Measurements from ENCODE around the gene MTCH1. TPM values are rescaled to one million over a fixed set of nuclear protein-coding genes. Genes with fewer than 3 reads are reported as not detected.
"Not testable (repeated sequence)": the region's sequence is repeated elsewhere in the genome, so short reads cannot be mapped to it uniquely, and the experiment has no call there.

The MTCH1 gene
- total RNA-seq, 2 experiments from 2014 or later = 125 to 167 TPM

GRCh38 chr6:36940027-36940426, 46.0 kb downstream of the MTCH1 start:
- DNase-seq (no peak), ATAC-seq (no peak)
- CTCF ChIA-PET = interaction anchor here (1.0 to 1.5 kb wide), 3 partner anchors 8 to 55 kb away, joined by 3 to 4 read pairs (median 3); no protein-coding TSS in a partner anchor
- peaks cover 13% of the 10 kb centered on the region for H3K27me3 Mint-ChIP-seq
- H3K4me3 Mint-ChIP-seq = no peak overlapping the region
- H3K4me1 Mint-ChIP-seq = peaks cover 22% of the 10 kb centered on the region
- no peak overlapping the region for H3K27ac Mint-ChIP-seq
- no peaks in the 10 kb centered on the region for H3K9me3 Mint-ChIP-seq (ENCODE audit: low read depth)
- H3K36me3 Mint-ChIP-seq = no peaks in the 10 kb centered on the region

GRCh38 chr6:36939005-36939404, 47.0 kb downstream of the MTCH1 start:
- H3K27ac Mint-ChIP-seq; H3K27me3 Mint-ChIP-seq; H3K9me3 Mint-ChIP-seq (ENCODE audit: low read depth); DNase-seq; H3K36me3 Mint-ChIP-seq; H3K4me3 Mint-ChIP-seq; CTCF ChIA-PET; ATAC-seq: not testable (repeated sequence)
- H3K4me1 Mint-ChIP-seq = peaks cover 24% of the 10 kb centered on the region

- H3K4me1 Mint-ChIP-seq = peaks cover 27% of the 10 kb centered on the region
- no peaks in the 10 kb centered on the region for H3K36me3 Mint-ChIP-seq
- DNase-seq = no peak
- no peak for ATAC-seq
- CTCF ChIA-PET = no interaction called here
- peaks cover 9% of the 10 kb centered on the region for H3K27me3 Mint-ChIP-seq
- no peaks in the 10 kb centered on the region for H3K9me3 Mint-ChIP-seq (ENCODE audit: low read depth)
- H3K4me3 Mint-ChIP-seq = no peak overlapping the region
- no peak overlapping the region for H3K27ac Mint-ChIP-seq
Observed at GRCh38 chr6:36938536-36938935, 47.5 kb downstream of the MTCH1 start.

- Mint-ChIP-seq H3K4me3 (no peak overlapping the region), H3K27ac (no peak overlapping the region), H3K4me1 (peaks cover 23% of the 10 kb centered on the region), H3K27me3 (peaks cover 5% of the 10 kb centered on the region), H3K36me3 (no peaks in the 10 kb centered on the region), H3K9me3 (ENCODE audit: low read depth) (no peaks in the 10 kb centered on the region)
- DNase-seq (no peak), ATAC-seq (no peak)
- CTCF ChIA-PET = no interaction called here
Observed at GRCh38 chr6:36937896-36938295, 48.1 kb downstream of the MTCH1 start.

GRCh38 chr6:36936824-36937223, 49.2 kb downstream of the MTCH1 start:
- ATAC-seq = no peak
- H3K27me3 Mint-ChIP-seq = peaks cover 2% of the 10 kb centered on the region
- peaks cover 2% of the 10 kb centered on the region for H3K36me3 Mint-ChIP-seq
- no peaks in the 10 kb centered on the region for H3K9me3 Mint-ChIP-seq (ENCODE audit: low read depth)
- peaks cover 23% of the 10 kb centered on the region for H3K4me1 Mint-ChIP-seq
- H3K4me3 Mint-ChIP-seq = no peak overlapping the region
- H3K27ac Mint-ChIP-seq = no peak overlapping the region
- DNase-seq = no peak
- CTCF ChIA-PET = interaction anchor here (0.7 to 1.6 kb wide), 4 partner anchors 10 to 81 kb away, joined by 3 to 4 read pairs (median 3); no protein-coding TSS in a partner anchor

- Mint-ChIP-seq H3K27me3 (no peaks in the 10 kb centered on the region), H3K27ac (no peak overlapping the region), H3K36me3 (peaks cover 2% of the 10 kb centered on the region), H3K9me3 (ENCODE audit: low read depth) (no peaks in the 10 kb centered on the region), H3K4me1 (peaks cover 21% of the 10 kb centered on the region), H3K4me3 (no peak overlapping the region)
- ATAC-seq = no peak
- CTCF ChIA-PET = interaction anchor here (1.2 to 1.4 kb wide), 2 partner anchors 11 kb away, joined by 3 to 4 read pairs; no protein-coding TSS in a partner anchor
- no peak for DNase-seq
Observed at GRCh38 chr6:36934901-36935300, 51.1 kb downstream of the MTCH1 start.

GRCh38 chr6:36933519-36933918, 52.5 kb downstream of the MTCH1 start:
- ATAC-seq = no peak
- Mint-ChIP-seq H3K4me3 (no peak overlapping the region), H3K36me3 (peaks cover 2% of the 10 kb centered on the region)

GRCh38 chr6:36933102-36933501, 52.9 kb downstream of the MTCH1 start:
- peaks cover 2% of the 10 kb centered on the region for H3K36me3 Mint-ChIP-seq
- no peak overlapping the region for H3K27ac Mint-ChIP-seq
- ATAC-seq (no peak), DNase-seq (no peak)
- CTCF ChIA-PET = interaction anchor here (1.1 to 2.5 kb wide), 3 partner anchors 15 to 85 kb away, joined by 3 to 7 read pairs (median 6); no protein-coding TSS in a partner anchor
- no peaks in the 10 kb centered on the region for H3K9me3 Mint-ChIP-seq (ENCODE audit: low read depth)
- no peaks in the 10 kb centered on the region for H3K27me3 Mint-ChIP-seq
- no peak overlapping the region for H3K4me3 Mint-ChIP-seq
- H3K4me1 Mint-ChIP-seq = peaks cover 21% of the 10 kb centered on the region

More at GRCh38 chr6:36933519-36933918, 52.5 kb downstream of the MTCH1 start:
- Mint-ChIP-seq H3K27ac (no peak overlapping the region), H3K9me3 (ENCODE audit: low read depth) (no peaks in the 10 kb centered on the region), H3K27me3 (no peaks in the 10 kb centered on the region), H3K4me1 (peaks cover 21% of the 10 kb centered on the region)
- DNase-seq = no peak
- CTCF ChIA-PET = interaction anchor here (0.6 to 2.5 kb wide), 4 partner anchors 14 to 405 kb away, joined by 3 to 7 read pairs (median 4); no protein-coding TSS in a partner anchor

GRCh38 chr6:36930483-36930882, 55.5 kb downstream of the MTCH1 start:
- Mint-ChIP-seq H3K4me1 (peaks cover 32% of the 10 kb centered on the region), H3K27ac (no peak overlapping the region), H3K27me3 (no peaks in the 10 kb centered on the region), H3K36me3 (peaks cover 6% of the 10 kb centered on the region), H3K4me3 (no peak overlapping the region), H3K9me3 (ENCODE audit: low read depth) (no peaks in the 10 kb centered on the region)
- ATAC-seq (no peak), DNase-seq (no peak)
- CTCF ChIA-PET = no interaction called here

- ATAC-seq (no peak), DNase-seq (no peak)
- Mint-ChIP-seq H3K36me3 (peaks cover 8% of the 10 kb centered on the region), H3K27me3 (no peaks in the 10 kb centered on the region), H3K4me1 (peaks cover 34% of the 10 kb centered on the region), H3K9me3 (ENCODE audit: low read depth) (no peaks in the 10 kb centered on the region), H3K27ac (no peak overlapping the region), H3K4me3 (no peak overlapping the region)
- CTCF ChIA-PET = no interaction called here
Observed at GRCh38 chr6:36929607-36930006, 56.4 kb downstream of the MTCH1 start.

- H3K27me3 Mint-ChIP-seq = no peaks in the 10 kb centered on the region
- DNase-seq (no peak), ATAC-seq (no peak)
- peaks cover 39% of the 10 kb centered on the region for H3K4me1 Mint-ChIP-seq
- H3K27ac Mint-ChIP-seq = no peak overlapping the region
- no peak overlapping the region for H3K4me3 Mint-ChIP-seq
- peaks cover 9% of the 10 kb centered on the region for H3K36me3 Mint-ChIP-seq
- H3K9me3 Mint-ChIP-seq (ENCODE audit: low read depth) = no peaks in the 10 kb centered on the region
- CTCF ChIA-PET = no interaction called here
Observed at GRCh38 chr6:36929152-36929551, 56.8 kb downstream of the MTCH1 start.

GRCh38 chr6:36928547-36928918, 57.5 kb downstream of the MTCH1 start:
- no peak overlapping the region for H3K4me3 Mint-ChIP-seq
- no peaks in the 10 kb centered on the region for H3K9me3 Mint-ChIP-seq (ENCODE audit: low read depth)
- DNase-seq (no peak), ATAC-seq (no peak)
- CTCF ChIA-PET = no interaction called here
- H3K27ac Mint-ChIP-seq = no peak overlapping the region
- no peaks in the 10 kb centered on the region for H3K27me3 Mint-ChIP-seq
- peaks cover 12% of the 10 kb centered on the region for H3K36me3 Mint-ChIP-seq
- peaks cover 41% of the 10 kb centered on the region for H3K4me1 Mint-ChIP-seq

- no peak overlapping the region for H3K4me3 Mint-ChIP-seq
- H3K27me3 Mint-ChIP-seq = no peaks in the 10 kb centered on the region
- no peaks in the 10 kb centered on the region for H3K9me3 Mint-ChIP-seq (ENCODE audit: low read depth)
- CTCF ChIA-PET = interaction anchor here (1.2 to 2.0 kb wide), 5 partner anchors 9 to 254 kb away, joined by 3 to 7 read pairs (median 3); partner anchors contain the start of genes C6orf89 and PI16
- peaks cover 12% of the 10 kb centered on the region for H3K36me3 Mint-ChIP-seq
- H3K27ac Mint-ChIP-seq = no peak overlapping the region
- peaks cover 46% of the 10 kb centered on the region for H3K4me1 Mint-ChIP-seq
- no peak for DNase-seq
- ATAC-seq = no peak
Observed at GRCh38 chr6:36927691-36928546, 58.1 kb downstream of the MTCH1 start.
